A673 (cell line): ENCODE measurements around the gene HIRIP3. TPM values are rescaled to one million over a fixed set of nuclear protein-coding genes. Genes with fewer than 3 reads are reported as not detected.
"Not testable (repeated sequence)": the region's sequence is repeated elsewhere in the genome, so short reads cannot be mapped to it uniquely, and the experiment has no call there.

Experiments
- Bru-seq: library from RNA; stranded (reverse); fragments of 400-500 nt; gene quantifications from one replicate; lab custom pipeline; 2021; lab: Mats Ljungman, UMichigan
- BruChase-seq, 2 experiments: library from RNA; stranded (reverse); fragments of 400-500 nt; gene quantifications; one replicate each; lab custom pipeline; 2021; lab: Mats Ljungman, UMichigan
- BruUV-seq: library from RNA; stranded (reverse); fragments of 400-500 nt; replicated peaks from 2 replicates; lab custom pipeline; 2021; lab: Mats Ljungman, UMichigan
- CTCF ChIA-PET: fragments of 300-600 bp; sonication (Branson Sonifier 250); formaldehyde crosslinking; loops from one replicate; lab custom pipeline; 2022; ENCODE audit warnings: antibody characterized with exemption; lab: Charles Lee
- POLR2A ChIA-PET: fragments of 300-600 bp; sonication (Branson Sonifier 250); formaldehyde crosslinking; loops from one replicate; lab custom pipeline; 2022; ENCODE audit warnings: antibody characterized with exemption; ENCODE audit not compliant: low non-redundant PET; lab: Charles Lee
- DNase-seq: peaks from one replicate; pipeline ENCODE4 v3.0.0-alpha.2; 2015; ENCODE audit warnings: low spot score
- H3K27ac ChIP-seq: fragments of 200-600 bp; sonication (generic); 2 replicates; pipeline ENCODE4 v1.5.1; 2016; ENCODE audit warnings: mixed run types, low read depth, mild to moderate bottlenecking, mixed read lengths, antibody characterized with exemption, low read length; ENCODE audit not compliant: poor library complexity, severe bottlenecking
- H3K27me3 ChIP-seq: fragments of 200-600 bp; sonication (generic); replicated peaks from 2 replicates; pipeline ENCODE4 v1.6.1; 2017; ENCODE audit warnings: mixed run types, low read depth, mild to moderate bottlenecking, mixed read lengths, antibody characterized with exemption, low read length; ENCODE audit not compliant: insufficient read depth, poor library complexity
- H3K36me3 ChIP-seq: fragments of 200-600 bp; sonication (generic); 2 replicates; pipeline ENCODE4 v1.6.1; 2016; ENCODE audit warnings: mixed run types, mild to moderate bottlenecking, mixed read lengths, antibody characterized with exemption, low read length; ENCODE audit not compliant: insufficient read depth, poor library complexity, severe bottlenecking
- H3K4me1 ChIP-seq: fragments of 200-600 bp; sonication (generic); 2 replicates; pipeline ENCODE4 v1.6.1; 2017; ENCODE audit warnings: mixed run types, mild to moderate bottlenecking, mixed read lengths, antibody characterized with exemption, low read length; ENCODE audit not compliant: insufficient read depth, poor library complexity, severe bottlenecking
- H3K4me3 ChIP-seq: fragments of 200-600 bp; sonication (generic); 2 replicates; pipeline ENCODE4 v1.5.1; 2016; ENCODE audit warnings: low read depth, mixed run types, mild to moderate bottlenecking, mixed read lengths, low read length; ENCODE audit not compliant: poor library complexity, severe bottlenecking
- H3K9me3 ChIP-seq: fragments of 200-600 bp; sonication (generic); 2 replicates; pipeline ENCODE4 v1.6.1; 2016; ENCODE audit warnings: mixed run types, low read depth, mild to moderate bottlenecking, mixed read lengths, antibody characterized with exemption, low read length; ENCODE audit not compliant: poor library complexity, severe bottlenecking
- EZH2 ChIP-seq: fragments of 200-600 bp; sonication (generic); IDR thresholded peaks from 2 replicates; pipeline ENCODE4 v1.6.1; 2017; ENCODE audit warnings: borderline replicate concordance, low read depth, mild to moderate bottlenecking, mixed read lengths, antibody characterized with exemption, low read length; ENCODE audit not compliant: poor library complexity, severe bottlenecking
- intact Hi-C: fragments of 100-400 bp; cut with micrococcal nuclease; formaldehyde crosslinking; loops from one replicate; pipeline ENCODE4 v1.10.0; 2022; ENCODE audit not compliant: unreplicated experiment
- long read RNA-seq: library from polyadenylated mRNA; stranded (forward); transcript quantifications from one replicate; pipeline ENCODE4 v2.0.0, GENCODE V29; 2022
- total RNA-seq: library from RNA; stranded (reverse); gene quantifications from 2 replicates; pipeline ENCODE4 v1.2.3, GENCODE V29; 2021
- TF ChIP-seq, protein P1 (sequence below): fragments of 300-800, 200-600 bp; sonication (generic); conservative IDR thresholded peaks from 2 replicates; pipeline ENCODE4 v1.5.1; 2017; ENCODE audit warnings: low read depth, mild to moderate bottlenecking, antibody characterized with exemption, low read length, moderate library complexity, mixed read lengths

HIRIP3 gene, protein sequence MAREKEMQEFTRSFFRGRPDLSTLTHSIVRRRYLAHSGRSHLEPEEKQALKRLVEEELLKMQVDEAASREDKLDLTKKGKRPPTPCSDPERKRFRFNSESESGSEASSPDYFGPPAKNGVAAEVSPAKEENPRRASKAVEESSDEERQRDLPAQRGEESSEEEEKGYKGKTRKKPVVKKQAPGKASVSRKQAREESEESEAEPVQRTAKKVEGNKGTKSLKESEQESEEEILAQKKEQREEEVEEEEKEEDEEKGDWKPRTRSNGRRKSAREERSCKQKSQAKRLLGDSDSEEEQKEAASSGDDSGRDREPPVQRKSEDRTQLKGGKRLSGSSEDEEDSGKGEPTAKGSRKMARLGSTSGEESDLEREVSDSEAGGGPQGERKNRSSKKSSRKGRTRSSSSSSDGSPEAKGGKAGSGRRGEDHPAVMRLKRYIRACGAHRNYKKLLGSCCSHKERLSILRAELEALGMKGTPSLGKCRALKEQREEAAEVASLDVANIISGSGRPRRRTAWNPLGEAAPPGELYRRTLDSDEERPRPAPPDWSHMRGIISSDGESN
- total RNA-seq (29.7 and 33.2 TPM in 2 replicates), Bru-seq, nascent RNA (percentile 78 among the genes with signal in this experiment), BruChase-seq, experiment 1, labeled RNA remaining after a 2-hour chase (percentile 85 among the genes with signal in this experiment), BruChase-seq, experiment 2, labeled RNA remaining after a 6-hour chase (percentile 95 among the genes with signal in this experiment)
- long read RNA-seq, transcript HIRIP3-204 (6 exons, 988 nt): minor isoform, 23 of 130 reads
- long read RNA-seq, transcript HIRIP3-201 (7 exons, 3,388 nt): major isoform, 87 of 130 reads
- long read RNA-seq, partial matches to known transcripts: 8 of 130 reads
- long read RNA-seq, other reads (novel, unspliced or antisense): 12 of 130 reads

DNA sequence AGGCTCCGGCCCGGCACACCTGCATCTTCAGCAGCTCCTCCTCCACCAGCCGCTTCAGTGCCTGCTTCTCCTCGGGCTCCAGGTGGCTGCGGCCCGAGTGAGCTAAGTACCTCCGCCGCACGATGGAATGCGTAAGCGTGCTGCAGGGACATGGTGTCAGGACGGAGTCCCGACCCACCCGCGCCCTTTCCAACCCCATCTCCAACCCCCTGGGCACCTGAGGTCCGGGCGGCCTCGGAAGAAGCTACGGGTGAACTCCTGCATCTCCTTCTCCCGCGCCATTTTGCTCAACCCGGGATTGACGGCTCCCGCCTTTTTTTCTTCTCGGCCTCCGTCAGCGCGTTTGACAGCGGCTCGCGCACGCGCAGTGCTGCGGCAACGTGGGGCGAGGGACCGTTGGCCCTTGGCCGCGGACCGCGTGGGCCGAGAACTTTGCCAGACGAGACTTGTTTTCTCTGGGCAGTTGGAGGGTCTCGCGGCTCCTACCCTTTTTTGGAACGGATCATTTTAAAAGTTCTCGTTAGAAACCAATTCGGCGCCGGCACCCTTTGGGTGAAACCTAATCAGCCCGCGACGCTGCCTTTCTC is at the start of gene HIRIP3:
HIRIP3 (minus strand) TSS at position 294 of the 587 bp plus-strand sequence; CDS start at position 282, 12 bp downstream.
- Histone ChIP-seq H3K27ac (peak within 1 kb of the TSS; percentile 91), H3K4me3 (peak within 1 kb of the TSS; percentile 66), H3K9me3 (no peaks in the 10 kb centered on the region), H3K36me3 (peaks cover 35% of the 10 kb centered on the region), H3K4me1 (peaks cover 16% of the 10 kb centered on the region), H3K27me3 (no peaks in the 10 kb centered on the region)
- intact Hi-C loops: no loop called here
- DNase-seq: peak; percentile 93
- ChIA-PET POLR2A (no interaction called here), CTCF (no interaction called here)
- no peak for TF ChIP-seq EZH2
- TF ChIP-seq, protein P1, sequence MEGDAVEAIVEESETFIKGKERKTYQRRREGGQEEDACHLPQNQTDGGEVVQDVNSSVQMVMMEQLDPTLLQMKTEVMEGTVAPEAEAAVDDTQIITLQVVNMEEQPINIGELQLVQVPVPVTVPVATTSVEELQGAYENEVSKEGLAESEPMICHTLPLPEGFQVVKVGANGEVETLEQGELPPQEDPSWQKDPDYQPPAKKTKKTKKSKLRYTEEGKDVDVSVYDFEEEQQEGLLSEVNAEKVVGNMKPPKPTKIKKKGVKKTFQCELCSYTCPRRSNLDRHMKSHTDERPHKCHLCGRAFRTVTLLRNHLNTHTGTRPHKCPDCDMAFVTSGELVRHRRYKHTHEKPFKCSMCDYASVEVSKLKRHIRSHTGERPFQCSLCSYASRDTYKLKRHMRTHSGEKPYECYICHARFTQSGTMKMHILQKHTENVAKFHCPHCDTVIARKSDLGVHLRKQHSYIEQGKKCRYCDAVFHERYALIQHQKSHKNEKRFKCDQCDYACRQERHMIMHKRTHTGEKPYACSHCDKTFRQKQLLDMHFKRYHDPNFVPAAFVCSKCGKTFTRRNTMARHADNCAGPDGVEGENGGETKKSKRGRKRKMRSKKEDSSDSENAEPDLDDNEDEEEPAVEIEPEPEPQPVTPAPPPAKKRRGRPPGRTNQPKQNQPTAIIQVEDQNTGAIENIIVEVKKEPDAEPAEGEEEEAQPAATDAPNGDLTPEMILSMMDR: no peak
- no TSS peak for BruUV-seq

DNA sequence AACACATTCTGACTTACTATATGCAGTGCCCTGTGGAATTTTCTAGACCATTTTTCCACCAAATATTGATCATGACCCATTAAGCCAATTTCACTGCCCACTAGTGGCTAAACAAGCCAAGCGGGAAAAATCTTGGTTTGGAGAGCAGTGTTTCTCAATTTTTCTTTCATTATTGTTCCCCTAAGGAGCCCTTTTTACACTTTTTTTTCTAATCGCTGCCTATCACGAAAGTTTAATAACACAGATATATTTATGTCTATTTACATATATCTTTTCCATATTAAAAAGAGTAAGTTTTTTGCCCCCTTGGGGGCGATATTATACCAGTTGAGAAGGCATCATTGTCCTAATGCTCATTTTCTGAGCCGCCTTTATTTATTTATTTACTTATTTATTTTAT is 46.4 kb upstream of the HIRIP3 start:
- POLR2A ChIA-PET: no interaction called here
- intact Hi-C loops: loop anchor here (10.0 kb wide), 1 partner anchor 583 kb away; no protein-coding TSS in a partner anchor
- no TSS peak for BruUV-seq

DNA sequence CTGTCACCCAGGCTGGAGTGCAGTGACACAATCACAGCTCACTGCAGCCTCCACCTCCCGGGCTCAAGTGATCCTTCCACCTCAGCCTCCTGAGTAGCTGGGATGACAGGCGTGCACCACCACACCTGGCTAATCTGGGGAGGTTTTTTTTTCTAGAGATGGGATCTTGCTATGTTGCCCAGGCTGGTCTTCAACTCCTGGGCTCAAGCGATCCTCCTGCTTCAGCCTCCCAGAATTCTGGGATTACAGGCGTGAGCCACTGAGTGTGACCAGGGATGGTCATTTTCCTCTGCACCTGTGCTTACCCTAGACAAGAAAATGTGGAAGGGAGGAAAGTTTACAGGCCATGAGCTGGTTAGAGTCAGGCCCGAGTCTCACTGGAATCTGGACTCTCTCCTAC is 45.3 kb upstream of the HIRIP3 start:
- H3K27ac ChIP-seq, H3K4me1 ChIP-seq, CTCF ChIA-PET, H3K36me3 ChIP-seq, BruUV-seq, H3K4me3 ChIP-seq, H3K9me3 ChIP-seq, DNase-seq, POLR2A ChIA-PET, H3K27me3 ChIP-seq: not testable (repeated sequence)
- intact Hi-C loops: loop anchor here (10.0 kb wide), 1 partner anchor 584 kb away; no protein-coding TSS in a partner anchor

More for the DNA sequence above, 46.4 kb upstream of the HIRIP3 start:
- Histone ChIP-seq H3K36me3 (no peaks in the 10 kb centered on the region), H3K4me1 (no peaks in the 10 kb centered on the region), H3K9me3 (no peaks in the 10 kb centered on the region), H3K4me3 (no peak overlapping the region), H3K27me3 (no peaks in the 10 kb centered on the region), H3K27ac (no peak overlapping the region)
- peak; percentile 57 for DNase-seq
- CTCF ChIA-PET: interaction anchor here (0.9 kb wide), 1 partner anchor 14 kb away, joined by 11 read pairs; no protein-coding TSS in a partner anchor
- TF ChIP-seq, protein P1: peak; percentile 63
- no peak for TF ChIP-seq EZH2
